Right lung (tissue), 5 donors: ENCODE results near the gene GARIN3. TPM values are rescaled to one million over a fixed set of nuclear protein-coding genes. Genes with fewer than 3 reads are reported as not detected.

Experiments used
- DNase-seq, 2 donors: peaks; one replicate each; pipeline ENCODE4 v3.0.0-alpha.2; 2013
- polyA plus RNA-seq, 5 donors: library from polyadenylated mRNA; unstranded; fragments of 120-200 nt; gene quantifications; one replicate each; pipeline versions ENCODE4 v1.2.1 to v1.2.3, GENCODE V29; 2013; ENCODE audit warnings: inconsistent platforms in 1 of 5, low replicate concordance in 1 of 5; ENCODE audit not compliant: insufficient read length in 5 of 5, insufficient read depth in 1 of 5

Gene GARIN3
- polyA plus RNA-seq, 5 donors = not detected

DNA sequence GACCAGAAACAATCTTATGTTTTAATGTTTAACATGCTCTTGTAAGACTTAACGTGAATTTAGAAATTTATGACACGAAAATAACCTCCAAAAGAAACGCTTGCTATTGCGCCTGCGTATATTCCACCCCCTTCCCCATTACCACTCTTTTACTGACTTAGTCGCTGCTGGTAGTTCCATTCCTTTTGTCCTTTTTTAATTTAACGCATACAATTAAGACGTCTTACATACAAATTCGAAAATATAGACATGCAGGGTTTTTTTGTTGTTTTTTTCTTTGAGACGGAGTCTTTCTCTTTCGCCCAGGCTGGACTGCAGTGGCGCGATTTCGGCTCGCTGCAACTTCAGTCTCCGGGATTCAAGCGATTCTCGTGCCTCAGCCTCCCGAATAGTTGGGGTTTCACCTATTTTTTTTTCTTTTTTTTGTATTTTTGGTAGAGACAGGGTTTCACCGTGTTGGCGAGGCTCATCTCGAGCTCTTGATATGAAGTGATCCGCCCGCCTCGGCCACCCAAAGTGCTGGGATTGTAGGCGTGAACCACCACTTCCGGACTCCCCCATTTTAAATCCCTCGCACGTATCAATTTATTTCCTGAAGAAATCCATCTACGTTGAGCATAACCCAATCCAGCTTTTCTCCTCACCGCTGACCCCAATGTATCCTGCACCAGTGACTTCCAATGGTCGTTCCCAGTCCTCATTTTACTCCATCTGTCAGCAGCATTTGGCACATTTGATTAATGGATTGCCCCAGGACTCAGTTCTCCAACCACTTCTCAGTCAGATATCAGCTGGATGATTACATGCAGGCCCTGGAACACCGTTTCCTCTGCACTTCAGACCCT lies 22.7 kb downstream of the GARIN3 start:
- peak; percentile 25 to 83 for DNase-seq

DNA sequence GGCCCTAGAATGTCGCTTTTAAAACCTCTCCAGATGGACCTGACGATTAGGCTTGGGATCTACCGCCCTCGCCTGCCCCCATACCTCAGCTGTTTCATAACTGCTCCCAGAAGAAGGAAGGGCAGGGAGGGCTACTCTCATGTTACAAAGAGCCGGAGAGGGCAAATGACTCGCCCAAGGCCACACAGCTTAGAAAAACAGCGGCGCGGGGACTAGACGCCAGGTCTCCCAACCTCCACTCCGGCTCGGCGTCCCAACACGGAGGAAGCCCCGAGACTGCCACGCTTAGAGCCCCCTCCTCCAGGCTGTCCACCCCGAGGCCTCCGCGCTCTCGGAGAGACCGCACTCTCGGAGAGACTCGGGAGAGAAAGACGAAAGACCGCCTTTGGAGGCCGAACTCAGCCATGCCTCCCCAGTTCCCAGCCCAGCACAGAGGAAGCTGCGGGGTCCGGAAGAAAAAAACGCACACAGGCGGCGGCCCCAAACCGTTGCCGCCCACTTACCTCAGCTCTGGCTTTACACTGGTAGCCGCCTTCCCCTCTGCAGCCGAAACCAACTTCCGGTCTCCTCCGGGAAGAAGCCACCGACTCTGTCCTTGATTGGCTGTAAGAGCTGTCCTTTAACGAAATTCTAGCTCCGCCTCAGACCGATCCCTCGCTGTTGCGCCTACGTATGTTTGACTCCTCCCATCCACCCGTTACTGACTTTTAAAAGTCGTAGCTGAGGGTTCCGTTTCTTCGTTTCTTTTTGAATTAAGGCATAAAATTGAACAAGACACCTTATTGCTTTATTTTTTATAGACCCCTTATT lies 23.5 kb downstream of the GARIN3 start, which contains the start of gene MED7:
TSS of gene MED7 (minus strand) at position 549 of the 810 bp plus-strand sequence. CDS start 3,434 bp downstream, outside the sequence.
- peak; percentile 97 to 98 for DNase-seq

DNA sequence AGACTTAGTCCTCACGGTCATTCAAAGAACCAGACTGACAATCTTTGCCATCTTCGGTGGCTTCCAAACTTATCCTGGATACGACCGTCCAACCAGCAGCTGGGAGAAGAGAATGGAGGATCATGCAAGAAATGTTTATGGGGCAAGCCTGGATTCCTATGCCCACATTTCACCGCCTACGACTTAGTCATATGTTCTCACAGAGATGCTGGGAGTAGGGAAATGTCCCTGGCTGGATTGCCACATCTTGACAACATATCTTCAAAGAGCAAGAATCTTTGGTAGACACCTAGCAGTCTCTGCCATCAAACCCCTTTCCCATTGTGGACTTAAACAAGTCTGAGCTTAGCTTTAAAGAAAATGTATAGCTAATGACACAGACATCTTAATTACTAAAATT lies 28.4 kb downstream of the GARIN3 start:
- DNase-seq = no peak

DNA sequence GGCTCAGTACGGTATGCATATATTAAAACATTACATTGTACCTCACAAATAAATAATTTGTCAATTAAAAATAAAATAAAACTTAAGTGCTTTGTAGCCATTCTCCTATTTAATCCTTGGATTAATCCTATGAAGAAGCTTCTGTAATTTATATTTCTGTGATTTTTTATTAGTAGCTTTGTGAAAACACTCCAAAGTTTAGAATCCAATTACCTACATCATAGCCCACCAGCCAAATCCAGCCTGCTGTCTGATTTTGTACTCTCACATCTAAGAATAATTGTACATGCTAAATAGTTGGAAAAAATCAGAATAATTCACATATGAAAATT lies 33.8 kb downstream of the GARIN3 start:
- no peak for DNase-seq

DNA sequence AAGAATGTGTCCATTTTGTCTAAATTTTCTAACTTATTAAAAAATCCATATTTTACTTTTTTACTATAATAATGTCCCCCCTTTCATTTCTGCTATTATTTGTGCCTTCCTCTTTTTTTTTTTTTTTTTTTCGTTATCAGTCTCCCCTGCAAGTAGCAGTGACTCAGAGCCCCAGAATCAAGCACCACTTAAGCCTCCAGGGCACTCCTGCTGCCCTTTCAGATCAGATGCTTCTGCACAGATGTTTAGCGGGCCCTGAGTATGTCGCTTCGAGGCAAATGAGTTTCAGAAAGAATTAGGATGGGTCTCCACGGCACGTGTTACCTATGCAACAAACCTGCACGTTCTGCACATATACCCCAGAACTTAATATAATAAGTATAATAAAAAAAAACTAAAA lies 35.1 kb downstream of the GARIN3 start:
- no peak for DNase-seq

DNA sequence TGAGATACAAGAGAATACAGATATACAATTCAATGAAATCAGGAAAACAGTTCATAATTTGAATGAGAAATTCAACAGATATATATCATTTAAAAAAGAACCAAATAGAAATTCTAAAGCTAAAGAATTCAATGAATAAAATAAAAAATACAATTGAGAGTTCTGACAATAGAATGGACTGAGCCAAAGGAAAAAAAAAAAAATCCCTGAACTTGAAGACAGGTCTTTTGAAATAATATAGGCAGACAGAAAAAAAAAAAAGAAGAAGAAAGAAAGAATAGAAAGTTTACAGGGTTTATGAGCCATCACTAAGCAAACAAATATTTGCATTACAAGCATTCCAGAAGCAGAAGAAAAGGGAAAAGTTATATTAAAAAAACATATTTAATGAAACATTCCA lies 44.4 kb downstream of the GARIN3 start:
- no peak for DNase-seq

DNA sequence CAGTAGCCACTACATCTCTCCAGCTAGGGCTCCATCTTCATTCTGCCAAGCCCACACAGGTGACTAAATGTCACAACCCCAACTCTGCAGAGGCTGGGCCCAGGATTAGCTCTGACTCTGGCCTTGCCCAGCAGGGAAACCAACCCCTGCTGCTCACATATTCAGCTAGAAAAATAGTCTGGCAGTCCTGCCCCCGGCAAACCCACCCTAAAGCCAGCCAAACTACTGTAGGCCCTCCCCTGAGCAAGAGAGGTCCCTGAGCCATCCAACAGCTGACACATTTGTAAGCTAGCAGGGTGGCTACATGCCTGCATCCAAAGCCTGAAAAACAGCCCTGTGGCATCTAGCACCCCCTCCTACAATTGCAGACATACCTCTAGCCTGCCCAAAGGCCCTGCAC lies 46.0 kb downstream of the GARIN3 start:
- DNase-seq = no peak

DNA sequence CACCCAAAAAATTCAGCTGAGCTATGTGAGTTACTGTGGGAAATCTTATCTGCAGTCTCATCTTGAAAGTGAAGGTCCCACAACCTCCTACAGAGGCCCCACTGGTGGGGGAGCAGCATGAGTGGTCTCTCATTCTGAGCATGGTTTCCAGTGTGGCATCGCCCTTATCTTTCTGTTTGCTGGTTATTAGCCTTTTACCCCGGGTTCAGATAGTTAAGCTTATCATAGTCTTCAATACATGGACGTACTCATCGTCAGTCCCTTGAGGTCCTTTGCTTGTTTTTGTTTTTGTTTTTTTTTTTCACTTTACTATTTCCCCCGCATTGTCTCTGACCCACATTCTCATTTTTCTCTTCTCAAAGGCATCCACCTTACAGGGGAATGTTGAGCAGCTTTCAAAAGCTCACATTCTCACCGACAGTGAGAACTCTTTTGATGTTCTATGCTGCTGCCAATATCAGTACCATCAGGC lies 49.5 kb downstream of the GARIN3 start:
- DNase-seq = no peak

DNA sequence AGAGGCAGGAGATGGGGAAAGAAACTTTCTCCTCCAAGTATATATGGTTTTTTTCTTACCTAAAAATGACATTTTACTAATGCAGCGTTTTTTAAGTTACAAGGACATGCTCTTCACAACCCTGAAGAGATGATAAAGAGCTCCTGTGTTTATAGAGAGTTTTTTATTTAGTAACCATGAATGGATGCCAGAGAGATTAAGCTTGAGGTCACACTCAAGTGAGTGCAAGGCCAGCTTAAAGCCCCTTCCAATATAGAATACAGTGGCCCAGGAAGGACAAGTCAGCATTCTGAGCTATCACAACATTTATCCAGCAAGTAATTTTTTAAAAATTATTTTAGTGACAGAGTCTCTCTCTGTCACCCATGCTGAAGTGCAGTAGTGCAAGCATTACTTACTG lies 50.6 kb downstream of the GARIN3 start:
- peak in 1 of 2 donors; percentile 38 for DNase-seq

DNA sequence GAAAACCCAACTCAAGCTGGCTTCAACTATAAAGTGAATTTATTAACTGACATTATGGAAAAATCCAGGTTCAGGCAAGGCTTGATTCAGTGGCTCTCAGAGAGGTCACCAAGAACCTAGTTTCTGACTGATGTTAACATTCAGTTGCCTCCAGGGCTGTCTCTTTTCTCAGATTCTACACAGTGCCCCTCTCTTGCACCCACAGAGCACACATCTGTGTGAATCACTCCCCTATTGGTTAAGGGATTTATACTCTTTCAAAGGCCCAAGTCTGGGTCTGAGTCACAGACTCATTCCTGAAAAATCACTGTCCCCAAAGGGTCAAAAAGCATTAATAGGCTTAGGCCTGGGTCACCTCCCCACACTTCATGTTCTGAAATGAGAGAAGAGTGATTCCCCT lies 51.1 kb downstream of the GARIN3 start:
- DNase-seq = no peak

DNA sequence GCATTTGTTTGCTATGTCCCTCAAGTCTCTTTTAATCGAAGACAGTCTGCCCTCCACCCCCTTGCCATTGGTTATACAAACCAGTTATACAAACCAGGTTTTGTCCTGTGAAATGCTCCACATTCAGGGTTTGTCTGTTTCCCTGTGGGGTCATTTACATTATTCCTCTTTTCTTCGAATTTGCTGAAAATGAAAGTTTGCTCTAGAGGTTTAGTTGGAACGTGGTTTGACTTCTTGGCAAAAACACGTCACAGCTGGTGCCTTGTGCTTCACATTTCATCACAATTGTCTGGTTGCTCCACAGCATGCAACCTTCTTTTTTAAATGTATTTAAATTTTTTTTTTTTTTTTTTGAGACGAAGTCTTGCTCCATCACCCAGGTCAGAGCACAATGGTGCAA lies 53.1 kb downstream of the GARIN3 start:
- DNase-seq = peak; percentile 79

Other genes starting within 250 kb of the GARIN3 start
- 1 to 10 TPM in 1 of 5 donors, under 1 TPM in 4; 0.33 to 1.3 (median 0.69) TPM for gene TIMD4, start 203.0 kb downstream of the GARIN3 start, polyA plus RNA-seq
- 1 to 10 TPM in 3 of 5 donors, under 1 TPM in 2; 0.24 to 1.5 (median 1.1) TPM for gene HAVCR1, start 107.1 kb downstream of the GARIN3 start, polyA plus RNA-seq
- gene HAVCR2, start 57.2 kb downstream of the GARIN3 start, polyA plus RNA-seq = 1 to 10 TPM; 2.3 to 2.9 (median 2.5) TPM
- 10 to 100 TPM; 15.8 to 24.5 (median 17.7) TPM for gene MED7, start 23.4 kb downstream of the GARIN3 start, polyA plus RNA-seq
- 1 to 10 TPM in 1 of 5 donors, under 1 TPM in 4; 0.75 to 1.2 (median 0.90) TPM for gene ITK, start 14.6 kb upstream of the GARIN3 start, polyA plus RNA-seq
- 10 to 100 TPM; 23.0 to 34.6 (median 30.8) TPM for gene CYFIP2, start 99.9 kb upstream of the GARIN3 start, polyA plus RNA-seq